Adrenal gland (tissue), 12 donors: ENCODE data around the gene CYRIA. TPM values are rescaled to one million over a fixed set of nuclear protein-coding genes. Genes with fewer than 3 reads are reported as not detected.

ENCODE experiments used
- DNase-seq, 7 donors: peaks; one replicate each; pipeline ENCODE4 v3.0.0-alpha.2; 2019 to 2020
- H3K27ac ChIP-seq, 5 donors: fragments of 200-600 bp; sonication (generic) in 4 of 5; 1 replicate in 3 of 5; 2 replicates in 2 of 5; pipeline versions ENCODE4 v1.5.1 to v1.8.0; 2016 to 2020; ENCODE audit warnings: mild to moderate bottlenecking in 1 of 5
- H3K27me3 ChIP-seq: fragments of 200-600 bp; 2 replicates; pipeline ENCODE4 v1.8.0; 2021
- H3K36me3 ChIP-seq, 2 donors: fragments of 200-600 bp; replicated peaks in 1 of 2; 1 replicate in 1 of 2; 2 replicates in 1 of 2; pipeline versions ENCODE4 v1.5.1 to v1.8.0; 2018 to 2022
- H3K4me1 ChIP-seq, 2 donors: fragments of 200-600 bp; replicated peaks in 1 of 2; 1 replicate in 1 of 2; 2 replicates in 1 of 2; pipeline versions ENCODE4 v1.5.1 to v1.8.0; 2018 to 2021
- H3K4me3 ChIP-seq, 4 donors: fragments of 200-600 bp; sonication (generic) in 3 of 4; one replicate each; pipeline ENCODE4 v1.5.1; 2016 to 2018
- H3K9me3 ChIP-seq, 3 donors: fragments of 200-600 bp; sonication (generic) in 1 of 3; replicated peaks in 1 of 3; 1 replicate in 2 of 3; 2 replicates in 1 of 3; pipeline versions ENCODE4 v1.5.1 to v1.8.0; 2016 to 2021
- CTCF ChIP-seq, 6 experiments: fragments of 450-650 bp in 4 of 6; fragments of 200-600 bp in 2 of 6; sonication (generic) in 1 of 6; IDR thresholded peaks; 1 replicate in 5 of 6; 2 replicates in 1 of 6; pipeline versions ENCODE4 v1.5.1 to v1.8.0; 2016 to 2021; ENCODE audit warnings: antibody characterized with exemption in 6 of 6, mild to moderate bottlenecking in 2 of 6, moderate library complexity in 1 of 6
- POLR2A ChIP-seq, 2 donors: fragments of 450-650 bp; IDR thresholded peaks; one replicate each; pipeline ENCODE4 v1.6.1; 2017; ENCODE audit warnings: antibody characterized with exemption in 2 of 2, mild to moderate bottlenecking in 2 of 2, moderate library complexity in 1 of 2
- WGBS, 4 donors: extraction: QIAGEN DNeasy Blood & Tissue Kit in 2 of 4; methylation state at CpG; one replicate each; pipeline versions ENCODE4 v1.1.5 to v1.1.7; 2013 to 2017; 5-methylcytosine and 5-hydroxymethylcytosine counted together
- intact Hi-C, 2 donors: fragments of 100-400 bp; cut with DNase I; formaldehyde crosslinking; loops; one replicate each; pipeline versions ENCODE4 v1.14.1 to v1.15.0; 2022 to 2023
- polyA plus RNA-seq, 3 donors: library from polyadenylated mRNA; stranded (reverse); fragments of 200-250 nt in 2 of 3; fragments of 350-450 nt in 1 of 3; fragmentation: Illumina TruSeq in 1 of 3; extraction: RNeasy Lipid Tissue Mini Kit (QIAGEN cat#74804) in 1 of 3; gene quantifications; one replicate each; pipeline ENCODE4 v1.2.3, GENCODE V29; 2013 to 2014
- total RNA-seq, 9 donors: library from RNA; depleted of rRNA in 4 of 9; stranded (reverse); fragments of >200 nt in 4 of 9; fragments of 120-200 nt in 1 of 9; fragmentation: NEBNext Ultra II Directional in 1 of 9; extraction: Animal tissue kit (Norgen Biotek cat#: 25700) in 1 of 9; gene quantifications; one replicate each; pipeline versions ENCODE4 v1.1.0 to v1.2.4, GENCODE V29; 2013 to 2023
- donor health status: healthy with polysubstance abuse.
- donor health status: Bipolar disorder and iron deficiency.
- donor health status: DM: yes; HTN: yes; CAD: no.
- donor health status: DM: no; HTN: no; CAD: no.
- donor health status: DM: no; HTN: no; CAD: no.
- donor health status: DM: yes; HTN: yes; CAD: no.

The CYRIA gene
- total and polyA plus RNA-seq, 12 donors, result 2.4 to 31.0 (median 17.9) TPM

GRCh38 chr2:16675781-16676180 lies 10.1 kb upstream of the CYRIA start:
- WGBS, 4 donors, result 87 to 93% (median 88%) methylated on average over 3 of the region's 3 CpGs
- TF ChIP-seq POLR2A (IDR thresholded peaks at IDR 0.05) (no peak), CTCF (IDR thresholded peaks at IDR 0.05) (no peak)
- H3K4me3 ChIP-seq, result no peak overlapping the region
- intact Hi-C loops, result no loop called here
- H3K4me1 ChIP-seq, result no peaks in the 10 kb centered on the region
- no peak for DNase-seq
- no peaks in the 10 kb centered on the region for H3K27me3 ChIP-seq
- H3K9me3 ChIP-seq, result no peaks in the 10 kb centered on the region
- no peak overlapping the region for H3K27ac ChIP-seq
- no peaks in the 10 kb centered on the region for H3K36me3 ChIP-seq

- Histone ChIP-seq H3K27ac (no peak overlapping the region), H3K4me1 (no peaks in the 10 kb centered on the region), H3K27me3 (no peaks in the 10 kb centered on the region), H3K9me3 (no peaks in the 10 kb centered on the region), H3K36me3 (no peaks in the 10 kb centered on the region), H3K4me3 (no peak overlapping the region)
- intact Hi-C loops, result no loop called here
- TF ChIP-seq POLR2A (IDR thresholded peaks at IDR 0.05) (no peak), CTCF (IDR thresholded peaks at IDR 0.05) (no peak)
- WGBS, 4 donors, result 90 to 100% (median 94%) methylated on average over 1 of the region's 1 CpG
- no peak for DNase-seq
Measured at GRCh38 chr2:16674154-16674553, 8.5 kb upstream of the CYRIA start.

GRCh38 chr2:16671760-16672159 lies 6.1 kb upstream of the CYRIA start:
- no peaks in the 10 kb centered on the region for H3K36me3 ChIP-seq
- peak in 3 of 7 donors; percentile 32 to 37 (median 33) for DNase-seq
- H3K27me3 ChIP-seq, result no peaks in the 10 kb centered on the region
- H3K4me1 ChIP-seq, result no peaks in the 10 kb centered on the region
- no peak overlapping the region for H3K27ac ChIP-seq
- H3K4me3 ChIP-seq, result no peak overlapping the region
- TF ChIP-seq CTCF (IDR thresholded peaks at IDR 0.05) (no peak), POLR2A (IDR thresholded peaks at IDR 0.05) (no peak)
- WGBS, 4 donors, result 89 to 100% (median 93%) methylated on average over 1 of the region's 1 CpG
- intact Hi-C loops, result no loop called here
- no peaks in the 10 kb centered on the region for H3K9me3 ChIP-seq

GRCh38 chr2:16669388-16669787 lies 3.8 kb upstream of the CYRIA start:
- Histone ChIP-seq H3K27me3 (no peaks in the 10 kb centered on the region), H3K9me3 (no peaks in the 10 kb centered on the region), H3K4me3 (no peak overlapping the region), H3K36me3 (no peaks in the 10 kb centered on the region), H3K4me1 (peaks cover 2 to 17% of the 10 kb centered on the region in 2 donors), H3K27ac (no peak overlapping the region)
- 61 to 83% (median 77%) methylated on average over 3 of the region's 3 CpGs for WGBS, 4 donors
- TF ChIP-seq POLR2A (IDR thresholded peaks at IDR 0.05) (no peak), CTCF (IDR thresholded peaks at IDR 0.05) (no peak)
- intact Hi-C loops, result no loop called here
- DNase-seq, result no peak
